K562 (cell line): ENCODE data around the gene SUCO. TPM values are rescaled to one million over a fixed set of nuclear protein-coding genes. Genes with fewer than 3 reads are reported as not detected.
A peak's percentile ranks its signal among the peaks of the same experiment; 100 is the strongest.

ENCODE experiments used
- BCL6 ChIP-seq: fragments of 250-450 bp; sonication (Bioruptor Pico); IDR thresholded peaks from 2 replicates; pipeline ENCODE4 v1.4.0; 2020
- BDP1 ChIP-seq: IDR thresholded peaks from 3 replicates; pipeline ENCODE4 v1.6.1; 2011; ENCODE audit not compliant: insufficient read length, insufficient read depth
- CC2D1A ChIP-seq: fragments of 450-650 bp; IDR thresholded peaks from 2 replicates; pipeline ENCODE4 v1.6.1; 2017; ENCODE audit warnings: mild to moderate bottlenecking
- CREBBP ChIP-seq: IDR thresholded peaks from one replicate; pipeline ENCODE4 v1.6.1; 2012; ENCODE audit warnings: low read depth, mild to moderate bottlenecking, control low read depth, inconsistent platforms, low read length
- FOS ChIP-seq: IDR thresholded peaks from 3 replicates; pipeline ENCODE4 v1.6.1; 2011; ENCODE audit not compliant: insufficient read length; ENCODE audit errors: extremely low read depth
- FOXK2 ChIP-seq, 2 experiments: fragments of 450-650 bp; IDR thresholded peaks in 1 of 2; conservative IDR thresholded peaks in 1 of 2; 2 replicates each; pipeline ENCODE4 v1.6.1; 2016; ENCODE audit warnings: low read depth in 2 of 2, mild to moderate bottlenecking in 1 of 2
- HDAC1 ChIP-seq, 2 experiments: fragments of 450-650 bp; IDR thresholded peaks; 2 replicates each; pipeline ENCODE4 v1.6.1; 2016 to 2017; ENCODE audit warnings: inconsistent platforms in 1 of 2, mild to moderate bottlenecking in 1 of 2, moderate library complexity in 1 of 2
- KDM4B ChIP-seq, 2 experiments: fragments of 450-650 bp in 1 of 2; sonication (generic) in 1 of 2; IDR thresholded peaks; 2 replicates each; pipeline ENCODE4 v1.6.1; 2016 to 2017; ENCODE audit warnings: borderline replicate concordance in 2 of 2, antibody characterized with exemption in 1 of 2, low read depth in 1 of 2, mild to moderate bottlenecking in 1 of 2
- KLF13 ChIP-seq: fragments of 450-650 bp; IDR thresholded peaks from 2 replicates; pipeline ENCODE4 v1.6.1; 2016; ENCODE audit warnings: missing genetic modification characterization, low read depth, mild to moderate bottlenecking, missing compliant biosample characterization, moderate library complexity, borderline replicate concordance
- MEF2A ChIP-seq: IDR thresholded peaks from 2 replicates; pipeline ENCODE4 v1.6.1; 2011; ENCODE audit warnings: low read depth, mild to moderate bottlenecking, low read length, moderate library complexity; ENCODE audit not compliant: control insufficient read depth
- NFATC3 ChIP-seq: fragments of 450-650 bp; IDR thresholded peaks from 2 replicates; pipeline ENCODE4 v1.6.1; 2017; ENCODE audit warnings: mild to moderate bottlenecking
- PRMT5 ChIP-seq: sonication (generic); formaldehyde crosslinking; IDR thresholded peaks from 2 replicates; pipeline ENCODE4 v1.5.0; 2020; ENCODE audit warnings: missing genetic modification reagents
- PRPF4 ChIP-seq: fragments of 200-400 bp; formaldehyde crosslinking; IDR thresholded peaks from one replicate; pipeline ENCODE4 v1.6.1; 2017; ENCODE audit warnings: low read length, low read depth, mild to moderate bottlenecking; ENCODE audit not compliant: insufficient read depth, poor library complexity, severe bottlenecking
- RFX1 ChIP-seq: fragments of 450-650 bp; IDR thresholded peaks from 2 replicates; pipeline ENCODE4 v1.6.1; 2016; ENCODE audit warnings: mild to moderate bottlenecking, moderate library complexity
- SMC3 ChIP-seq: conservative IDR thresholded peaks from 2 replicates; pipeline ENCODE4 v1.6.1; 2011; ENCODE audit warnings: low read depth, low read length, improper control_type of control experiment; ENCODE audit not compliant: insufficient read depth
- SNIP1 ChIP-seq: fragments of 450-650 bp; IDR thresholded peaks from 2 replicates; pipeline ENCODE4 v1.7.1; 2017; ENCODE audit warnings: low read depth, mild to moderate bottlenecking
- SRSF7 ChIP-seq: fragments of 200-400 bp; formaldehyde crosslinking; optimal IDR thresholded peaks from 2 replicates; pipeline ENCODE3; 2017; ENCODE audit warnings: mild to moderate bottlenecking, low read depth, low read length
- YY1 ChIP-seq, 3 experiments: IDR thresholded peaks; 2 replicates each; pipeline ENCODE4 v1.6.1; 2011; ENCODE audit warnings: low read length in 2 of 3, mild to moderate bottlenecking in 2 of 3, moderate library complexity in 2 of 3, borderline replicate concordance in 1 of 3, control low read depth in 1 of 3, low read depth in 1 of 3; ENCODE audit not compliant: insufficient read depth in 3 of 3, insufficient replicate concordance in 2 of 3, control insufficient read depth in 1 of 3, insufficient read length in 1 of 3; ENCODE audit errors: extremely low read depth in 1 of 3
- ZBTB17 ChIP-seq: fragments of 450-650 bp; formaldehyde crosslinking; IDR thresholded peaks from 2 replicates; pipeline ENCODE4 v1.4.0; 2020; ENCODE audit warnings: mild to moderate bottlenecking
- ZNF12 ChIP-seq: sonication (generic); formaldehyde crosslinking; IDR thresholded peaks from 2 replicates; pipeline ENCODE4 v1.4.0; 2020; ENCODE audit warnings: mild to moderate bottlenecking, missing genetic modification reagents
- ZNF764 ChIP-seq: fragments of 250-450 bp; sonication (Bioruptor Pico); IDR thresholded peaks from 2 replicates; pipeline ENCODE4 v1.4.0; 2020; ENCODE audit warnings: low read depth, mild to moderate bottlenecking, moderate library complexity
- polyA plus RNA-seq, 8 experiments: library from polyadenylated mRNA; depleted of rRNA in 4 of 8; stranded (reverse) in 5 of 8; unstranded in 3 of 8; fragments of >200 nt; fragmentation: Nextera tagmentation in 2 of 8; fragmentation: Illumina TruSeq in 1 of 8; extraction: Ambion mirVana in 2 of 8; extraction: Trizol in 1 of 8; gene quantifications; 2 replicates each; pipeline versions ENCODE4 v1.2.1 to v1.2.3, GENCODE V29; 2011 to 2014; ENCODE audit warnings: inconsistent platforms in 1 of 8, missing spikeins in 1 of 8
- total RNA-seq, 7 experiments: library from RNA; depleted of rRNA in 6 of 7; stranded (reverse); fragments of >200 nt in 6 of 7; fragmentation: Illumina TruSeq in 2 of 7; extraction: Trizol in 2 of 7; gene quantifications; 2 replicates each; pipeline versions ENCODE4 v1.2.1 to v1.2.3, GENCODE V29; 2011 to 2021; ENCODE audit warnings: low replicate concordance in 1 of 7
- TF ChIP-seq, protein P1 (sequence below): fragments of 250-450 bp; sonication (Bioruptor Pico); IDR thresholded peaks from 2 replicates; pipeline ENCODE4 v1.8.0; 2022; ENCODE audit warnings: moderate library complexity, mild to moderate bottlenecking, inconsistent platforms
- TF ChIP-seq, protein P2 (sequence below): sonication (generic); formaldehyde crosslinking; IDR thresholded peaks from 2 replicates; pipeline ENCODE4 v1.8.0; 2022; ENCODE audit warnings: missing genetic modification reagents, mild to moderate bottlenecking, borderline replicate concordance
- TF ChIP-seq, protein P3 (sequence below): IDR thresholded peaks from 2 replicates; pipeline ENCODE4 v1.6.1; 2012; ENCODE audit warnings: low read depth, low read length, improper control_type of control experiment, borderline replicate concordance
- TF ChIP-seq, protein P4 (sequence below): fragments of 450-650 bp; IDR thresholded peaks from 2 replicates; pipeline ENCODE4 v1.6.1; 2016; ENCODE audit warnings: low read depth, mild to moderate bottlenecking, moderate library complexity

Gene SUCO
- total and polyA plus RNA-seq, 9 of the 15 experiments (the other 6 are each of a cell fraction or from before 2014, with no cell fraction given), result 2.5 to 20.6 (median 14.3) TPM

DNA sequence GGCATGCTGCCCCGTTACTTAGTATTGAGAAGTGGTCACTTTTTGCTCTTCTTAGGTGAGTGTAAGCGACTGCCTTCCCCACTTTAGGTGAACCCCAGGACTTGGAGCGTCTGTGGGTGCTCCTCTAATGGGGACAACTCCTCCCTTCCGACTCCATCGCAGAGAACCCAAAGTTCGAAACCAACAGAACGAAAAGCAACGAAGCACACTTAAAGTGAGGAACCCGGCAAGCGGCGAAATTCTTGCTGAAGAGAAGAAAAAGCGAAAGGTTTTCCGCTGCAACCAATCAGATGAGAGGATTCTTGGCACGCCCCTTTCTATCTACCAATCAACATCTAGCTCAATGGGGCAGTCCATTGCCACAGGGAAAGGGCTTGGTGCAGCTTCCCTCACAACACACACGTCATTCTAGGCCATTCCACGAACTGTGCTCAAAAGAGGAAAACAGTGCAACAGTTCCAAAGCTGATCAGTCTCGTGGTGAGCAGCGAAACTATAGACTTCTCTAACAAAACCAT, 709 bp upstream of the SUCO start (continued):
- TF ChIP-seq, protein P1, sequence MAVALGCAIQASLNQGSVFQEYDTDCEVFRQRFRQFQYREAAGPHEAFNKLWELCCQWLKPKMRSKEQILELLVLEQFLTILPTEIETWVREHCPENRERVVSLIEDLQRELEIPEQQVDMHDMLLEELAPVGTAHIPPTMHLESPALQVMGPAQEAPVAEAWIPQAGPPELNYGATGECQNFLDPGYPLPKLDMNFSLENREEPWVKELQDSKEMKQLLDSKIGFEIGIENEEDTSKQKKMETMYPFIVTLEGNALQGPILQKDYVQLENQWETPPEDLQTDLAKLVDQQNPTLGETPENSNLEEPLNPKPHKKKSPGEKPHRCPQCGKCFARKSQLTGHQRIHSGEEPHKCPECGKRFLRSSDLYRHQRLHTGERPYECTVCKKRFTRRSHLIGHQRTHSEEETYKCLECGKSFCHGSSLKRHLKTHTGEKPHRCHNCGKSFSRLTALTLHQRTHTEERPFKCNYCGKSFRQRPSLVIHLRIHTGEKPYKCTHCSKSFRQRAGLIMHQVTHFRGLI, result no peak; the same call in 1 of the 2 replicates
- TF ChIP-seq FOXK2 (conservative IDR thresholded peaks at IDR 0.05 in 1 of 2, IDR thresholded peaks at IDR 0.05 in 1 of 2; ENCODE audit: low read depth in 2 of 2), result peak; percentile 73 to 99
- no peak for TF ChIP-seq KDM4B (IDR thresholded peaks at IDR 0.05; ENCODE audit: borderline replicate concordance in 2 of 2, low read depth in 1 of 2)
- TF ChIP-seq KLF13 (tag), result no peak
- TF ChIP-seq, protein P2, sequence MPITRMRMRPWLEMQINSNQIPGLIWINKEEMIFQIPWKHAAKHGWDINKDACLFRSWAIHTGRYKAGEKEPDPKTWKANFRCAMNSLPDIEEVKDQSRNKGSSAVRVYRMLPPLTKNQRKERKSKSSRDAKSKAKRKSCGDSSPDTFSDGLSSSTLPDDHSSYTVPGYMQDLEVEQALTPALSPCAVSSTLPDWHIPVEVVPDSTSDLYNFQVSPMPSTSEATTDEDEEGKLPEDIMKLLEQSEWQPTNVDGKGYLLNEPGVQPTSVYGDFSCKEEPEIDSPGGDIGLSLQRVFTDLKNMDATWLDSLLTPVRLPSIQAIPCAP, result 0 out of 2 replicates have a peak, but pooled peaks have one; percentile 10
- no peak for TF ChIP-seq SMC3
- peak; percentile 81 for TF ChIP-seq CC2D1A
- no peak for TF ChIP-seq BCL6 (CRISPR knock-in tag)
- TF ChIP-seq MEF2A, result no peak
- peak; percentile 92 for TF ChIP-seq FOS
- peak in 1 of 2 experiments; percentile 82; a peak in 2 of 4 replicates for TF ChIP-seq HDAC1 (IDR thresholded peaks at IDR 0.05)
- no peak for TF ChIP-seq ZNF12 (CRISPR knock-in tag)
- no peak for TF ChIP-seq ZNF764 (CRISPR knock-in tag)
- TF ChIP-seq PRPF4, result no peak
- no peak for TF ChIP-seq SRSF7
- TF ChIP-seq ZBTB17 (CRISPR knock-in tag), result peak; percentile 70; the same call in 1 of the 2 replicates
- TF ChIP-seq BDP1, result no peak
- no peak; the same call in 1 of the 2 replicates for TF ChIP-seq RFX1
- no peak for TF ChIP-seq NFATC3
- no peak for TF ChIP-seq SNIP1
- TF ChIP-seq, protein P3, sequence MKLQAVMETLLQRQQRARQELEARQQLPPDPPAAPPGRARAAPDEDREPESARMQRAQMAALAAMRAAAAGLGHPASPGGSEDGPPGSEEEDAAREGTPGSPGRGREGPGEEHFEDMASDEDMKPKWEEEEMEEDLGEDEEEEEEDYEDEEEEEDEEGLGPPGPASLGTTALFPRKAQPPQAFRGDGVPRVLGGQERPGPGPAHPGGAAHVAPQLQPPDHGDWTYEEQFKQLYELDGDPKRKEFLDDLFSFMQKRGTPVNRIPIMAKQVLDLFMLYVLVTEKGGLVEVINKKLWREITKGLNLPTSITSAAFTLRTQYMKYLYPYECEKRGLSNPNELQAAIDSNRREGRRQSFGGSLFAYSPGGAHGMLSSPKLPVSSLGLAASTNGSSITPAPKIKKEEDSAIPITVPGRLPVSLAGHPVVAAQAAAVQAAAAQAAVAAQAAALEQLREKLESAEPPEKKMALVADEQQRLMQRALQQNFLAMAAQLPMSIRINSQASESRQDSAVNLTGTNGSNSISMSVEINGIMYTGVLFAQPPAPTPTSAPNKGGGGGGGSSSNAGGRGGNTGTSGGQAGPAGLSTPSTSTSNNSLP, result no peak
- no peak for TF ChIP-seq PRMT5
- TF ChIP-seq, protein P4, sequence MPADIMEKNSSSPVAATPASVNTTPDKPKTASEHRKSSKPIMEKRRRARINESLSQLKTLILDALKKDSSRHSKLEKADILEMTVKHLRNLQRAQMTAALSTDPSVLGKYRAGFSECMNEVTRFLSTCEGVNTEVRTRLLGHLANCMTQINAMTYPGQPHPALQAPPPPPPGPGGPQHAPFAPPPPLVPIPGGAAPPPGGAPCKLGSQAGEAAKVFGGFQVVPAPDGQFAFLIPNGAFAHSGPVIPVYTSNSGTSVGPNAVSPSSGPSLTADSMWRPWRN, result no peak
- TF ChIP-seq YY1 (IDR thresholded peaks at IDR 0.05; ENCODE audit: borderline replicate concordance in 1 of 3, control insufficient read depth in 1 of 3, extremely low read depth in 1 of 3, insufficient read depth in 3 of 3, insufficient read length in 1 of 3, insufficient replicate concordance in 2 of 3, low read depth in 1 of 3, low read length in 2 of 3), result no peak
- no peak for TF ChIP-seq CREBBP
